ENCODE data around the gene CTSW. TPM values are rescaled to one million over a fixed set of nuclear protein-coding genes. Genes with fewer than 3 reads are reported as not detected.

Gene CTSW
- polyA plus RNA-seq, 1 donor from 2014 or later: not detected

DNA sequence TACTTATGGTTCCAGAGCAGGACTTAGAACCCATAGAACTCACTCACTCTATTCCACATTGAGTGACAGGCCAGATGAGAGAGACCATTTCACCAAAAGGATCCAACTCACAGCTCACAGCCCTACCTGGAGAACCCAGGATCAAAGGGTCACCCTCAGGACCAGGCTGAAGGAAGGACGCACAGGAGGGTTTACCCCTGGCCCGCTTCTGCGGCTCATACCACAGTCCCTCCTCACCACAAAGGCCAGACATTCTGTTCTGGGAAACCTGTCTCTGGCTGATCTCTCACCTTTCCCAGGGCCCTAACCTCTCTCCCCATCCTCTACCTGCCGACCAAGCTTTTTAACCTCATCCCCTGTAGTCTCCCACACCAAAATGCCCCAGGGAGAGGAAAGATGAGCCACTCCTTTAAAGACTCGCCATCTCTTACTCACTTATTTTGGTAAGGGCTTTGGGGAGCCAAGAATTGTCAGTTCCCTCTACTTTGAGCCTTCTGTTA, 15.9 kb downstream of the CTSW start:
- Histone ChIP-seq H3K4me2 (ENCODE audit: low read length) (no peak overlapping the region), H3K9me3 (ENCODE audit: low read length) (no peaks in the 10 kb centered on the region), H3K9me2 (ENCODE audit: insufficient read depth, low read length) (no peaks in the 10 kb centered on the region), H2AFZ (ENCODE audit: low read depth, low read length) (no peak overlapping the region), H3K4me3 (ENCODE audit: low read length) (no peak overlapping the region), H3F3A (ENCODE audit: insufficient read depth, low read length, poor library complexity, severe bottlenecking) (no peaks in the 10 kb centered on the region), H3K27ac (ENCODE audit: low read length) (no peak overlapping the region), H4K20me1 (ENCODE audit: insufficient read depth) (no peaks in the 10 kb centered on the region), H3K36me3 (ENCODE audit: insufficient read depth, low read length) (no peaks in the 10 kb centered on the region), H3K27me3 (ENCODE audit: insufficient read depth, low read depth, low read length) (peaks cover 31% of the 10 kb centered on the region), H3K9ac (ENCODE audit: low read length) (no peak overlapping the region), H3K79me2 (replicated peaks; ENCODE audit: insufficient read depth, low read length) (no peaks in the 10 kb centered on the region)
- TF ChIP-seq EP300 (conservative IDR thresholded peaks at IDR 0.05; ENCODE audit: poor library complexity, severe bottlenecking): no peak
- TF ChIP-seq POLR2AphosphoS5 (IDR thresholded peaks at IDR 0.05): no peak
- TF ChIP-seq RAD21 (conservative IDR thresholded peaks at IDR 0.05): no peak
- TF ChIP-seq MXI1 (conservative IDR thresholded peaks at IDR 0.05; ENCODE audit: poor library complexity, severe bottlenecking): no peak
- TF ChIP-seq TAF1 (IDR thresholded peaks at IDR 0.05; ENCODE audit: low read depth): no peak
- TF ChIP-seq SMC3 (conservative IDR thresholded peaks at IDR 0.05; ENCODE audit: poor library complexity): no peak
- TF ChIP-seq EZH2 (IDR thresholded peaks at IDR 0.05; ENCODE audit: borderline replicate concordance, insufficient read depth, low read length, poor library complexity, severe bottlenecking): no peak
- TF ChIP-seq, protein P1, sequence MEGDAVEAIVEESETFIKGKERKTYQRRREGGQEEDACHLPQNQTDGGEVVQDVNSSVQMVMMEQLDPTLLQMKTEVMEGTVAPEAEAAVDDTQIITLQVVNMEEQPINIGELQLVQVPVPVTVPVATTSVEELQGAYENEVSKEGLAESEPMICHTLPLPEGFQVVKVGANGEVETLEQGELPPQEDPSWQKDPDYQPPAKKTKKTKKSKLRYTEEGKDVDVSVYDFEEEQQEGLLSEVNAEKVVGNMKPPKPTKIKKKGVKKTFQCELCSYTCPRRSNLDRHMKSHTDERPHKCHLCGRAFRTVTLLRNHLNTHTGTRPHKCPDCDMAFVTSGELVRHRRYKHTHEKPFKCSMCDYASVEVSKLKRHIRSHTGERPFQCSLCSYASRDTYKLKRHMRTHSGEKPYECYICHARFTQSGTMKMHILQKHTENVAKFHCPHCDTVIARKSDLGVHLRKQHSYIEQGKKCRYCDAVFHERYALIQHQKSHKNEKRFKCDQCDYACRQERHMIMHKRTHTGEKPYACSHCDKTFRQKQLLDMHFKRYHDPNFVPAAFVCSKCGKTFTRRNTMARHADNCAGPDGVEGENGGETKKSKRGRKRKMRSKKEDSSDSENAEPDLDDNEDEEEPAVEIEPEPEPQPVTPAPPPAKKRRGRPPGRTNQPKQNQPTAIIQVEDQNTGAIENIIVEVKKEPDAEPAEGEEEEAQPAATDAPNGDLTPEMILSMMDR (IDR thresholded peaks at IDR 0.05; ENCODE audit: poor library complexity, severe bottlenecking): no peak
- TF ChIP-seq, protein P2, sequence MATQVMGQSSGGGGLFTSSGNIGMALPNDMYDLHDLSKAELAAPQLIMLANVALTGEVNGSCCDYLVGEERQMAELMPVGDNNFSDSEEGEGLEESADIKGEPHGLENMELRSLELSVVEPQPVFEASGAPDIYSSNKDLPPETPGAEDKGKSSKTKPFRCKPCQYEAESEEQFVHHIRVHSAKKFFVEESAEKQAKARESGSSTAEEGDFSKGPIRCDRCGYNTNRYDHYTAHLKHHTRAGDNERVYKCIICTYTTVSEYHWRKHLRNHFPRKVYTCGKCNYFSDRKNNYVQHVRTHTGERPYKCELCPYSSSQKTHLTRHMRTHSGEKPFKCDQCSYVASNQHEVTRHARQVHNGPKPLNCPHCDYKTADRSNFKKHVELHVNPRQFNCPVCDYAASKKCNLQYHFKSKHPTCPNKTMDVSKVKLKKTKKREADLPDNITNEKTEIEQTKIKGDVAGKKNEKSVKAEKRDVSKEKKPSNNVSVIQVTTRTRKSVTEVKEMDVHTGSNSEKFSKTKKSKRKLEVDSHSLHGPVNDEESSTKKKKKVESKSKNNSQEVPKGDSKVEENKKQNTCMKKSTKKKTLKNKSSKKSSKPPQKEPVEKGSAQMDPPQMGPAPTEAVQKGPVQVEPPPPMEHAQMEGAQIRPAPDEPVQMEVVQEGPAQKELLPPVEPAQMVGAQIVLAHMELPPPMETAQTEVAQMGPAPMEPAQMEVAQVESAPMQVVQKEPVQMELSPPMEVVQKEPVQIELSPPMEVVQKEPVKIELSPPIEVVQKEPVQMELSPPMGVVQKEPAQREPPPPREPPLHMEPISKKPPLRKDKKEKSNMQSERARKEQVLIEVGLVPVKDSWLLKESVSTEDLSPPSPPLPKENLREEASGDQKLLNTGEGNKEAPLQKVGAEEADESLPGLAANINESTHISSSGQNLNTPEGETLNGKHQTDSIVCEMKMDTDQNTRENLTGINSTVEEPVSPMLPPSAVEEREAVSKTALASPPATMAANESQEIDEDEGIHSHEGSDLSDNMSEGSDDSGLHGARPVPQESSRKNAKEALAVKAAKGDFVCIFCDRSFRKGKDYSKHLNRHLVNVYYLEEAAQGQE (IDR thresholded peaks at IDR 0.05; ENCODE audit: borderline replicate concordance): no peak

- Histone ChIP-seq H3K27me3 (ENCODE audit: insufficient read depth, low read depth, low read length) (peaks cover 39% of the 10 kb centered on the region), H3K27ac (ENCODE audit: low read length) (no peak overlapping the region), H4K20me1 (ENCODE audit: insufficient read depth) (no peaks in the 10 kb centered on the region), H3K36me3 (ENCODE audit: insufficient read depth, low read length) (no peaks in the 10 kb centered on the region), H3F3A (ENCODE audit: insufficient read depth, low read length, poor library complexity, severe bottlenecking) (no peaks in the 10 kb centered on the region), H3K4me2 (ENCODE audit: low read length) (no peak overlapping the region), H3K9me2 (ENCODE audit: insufficient read depth, low read length) (no peaks in the 10 kb centered on the region), H3K4me3 (ENCODE audit: low read length) (no peak overlapping the region), H3K79me2 (replicated peaks; ENCODE audit: insufficient read depth, low read length) (no peaks in the 10 kb centered on the region), H3K9me3 (ENCODE audit: low read length) (no peaks in the 10 kb centered on the region), H2AFZ (ENCODE audit: low read depth, low read length) (no peak overlapping the region), H3K9ac (ENCODE audit: low read length) (no peak overlapping the region)
- TF ChIP-seq POLR2AphosphoS5 (IDR thresholded peaks at IDR 0.05) (no peak), RAD21 (conservative IDR thresholded peaks at IDR 0.05) (no peak), SMC3 (conservative IDR thresholded peaks at IDR 0.05; ENCODE audit: poor library complexity) (no peak), EP300 (conservative IDR thresholded peaks at IDR 0.05; ENCODE audit: poor library complexity, severe bottlenecking) (no peak), TAF1 (IDR thresholded peaks at IDR 0.05; ENCODE audit: low read depth) (no peak), MXI1 (conservative IDR thresholded peaks at IDR 0.05; ENCODE audit: poor library complexity, severe bottlenecking) (no peak), EZH2 (IDR thresholded peaks at IDR 0.05; ENCODE audit: borderline replicate concordance, insufficient read depth, low read length, poor library complexity, severe bottlenecking) (no peak)
- TF ChIP-seq, protein P1 (IDR thresholded peaks at IDR 0.05; ENCODE audit: poor library complexity, severe bottlenecking): no peak
- TF ChIP-seq, protein P2 (IDR thresholded peaks at IDR 0.05; ENCODE audit: borderline replicate concordance): no peak
Observed at GRCh38 chr11:65896034-65896999, 16.7 kb downstream of the CTSW start.

Measured in neural cell (in vitro differentiated cells).